ENCODE measurements around the gene CCDC198.

The CCDC198 gene, protein sequence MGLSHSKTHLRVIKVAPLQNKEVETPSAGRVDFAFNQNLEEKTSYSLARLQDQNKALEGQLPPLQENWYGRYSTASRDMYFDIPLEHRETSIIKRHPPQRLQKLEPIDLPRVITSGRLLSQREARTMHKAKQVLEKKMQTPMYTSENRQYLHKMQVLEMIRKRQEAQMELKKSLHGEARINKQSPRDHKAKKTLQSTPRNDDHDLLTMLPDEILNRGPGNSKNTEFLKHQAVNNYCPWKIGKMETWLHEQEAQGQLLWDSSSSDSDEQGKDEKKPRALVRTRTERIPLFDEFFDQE

DNA sequence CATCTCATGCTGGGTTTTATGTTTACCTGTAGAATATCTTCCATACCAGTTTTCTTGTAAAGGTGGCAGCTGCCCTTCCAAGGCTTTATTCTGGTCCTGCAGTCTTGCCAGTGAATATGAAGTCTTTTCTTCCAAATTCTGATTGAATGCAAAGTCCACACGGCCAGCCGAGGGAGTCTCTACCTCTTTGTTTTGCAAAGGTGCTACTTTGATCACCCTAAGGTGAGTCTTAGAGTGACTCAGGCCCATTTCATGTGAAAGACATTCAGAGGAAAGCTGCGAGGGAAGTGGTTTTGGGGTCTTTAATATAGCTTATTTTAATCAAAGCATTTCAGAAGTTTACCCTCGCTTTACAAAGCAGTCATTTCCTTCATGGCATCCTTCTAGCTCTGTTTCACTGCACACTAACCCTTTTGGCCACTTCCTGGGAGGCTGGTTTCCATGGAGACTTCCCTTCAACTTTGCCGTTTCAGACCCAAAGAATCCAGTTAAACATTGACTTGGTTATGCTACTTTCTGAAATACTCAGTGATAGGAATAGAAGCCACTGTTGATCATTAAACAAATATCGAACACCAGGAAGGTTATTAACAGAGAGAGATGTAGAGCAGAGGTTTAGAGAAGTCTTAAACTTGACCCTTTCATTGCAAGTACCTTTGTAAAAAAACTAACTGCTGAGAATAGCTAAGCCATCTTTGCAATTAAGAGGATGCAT lies at the start of gene CCDC198:
TSS of gene CCDC198 (minus strand) at position 391 of the 715 bp plus-strand sequence. CDS start at position 249, 142 bp downstream.
- no peak for DNase-seq

DNA sequence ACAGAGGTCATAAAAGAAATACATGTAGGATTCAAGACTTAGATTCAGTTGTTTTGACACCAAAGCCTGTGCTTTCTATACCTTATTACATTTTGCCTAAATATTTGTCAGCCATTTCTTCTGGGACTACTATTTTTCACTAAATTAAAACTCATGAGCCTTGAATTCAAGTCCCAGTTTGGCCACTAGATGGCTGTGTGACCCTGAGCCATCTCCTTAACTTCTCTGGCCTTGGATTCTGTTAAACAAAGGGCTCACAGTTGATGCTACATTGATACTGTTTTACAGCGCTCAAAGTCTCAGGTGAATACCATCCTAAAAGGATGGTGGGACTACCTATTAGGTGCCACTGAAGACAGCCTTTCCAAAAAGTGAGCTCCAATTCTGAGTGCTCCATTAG lies 39.6 kb upstream of the CCDC198 start:
- peak; percentile 32 for DNase-seq

DNA sequence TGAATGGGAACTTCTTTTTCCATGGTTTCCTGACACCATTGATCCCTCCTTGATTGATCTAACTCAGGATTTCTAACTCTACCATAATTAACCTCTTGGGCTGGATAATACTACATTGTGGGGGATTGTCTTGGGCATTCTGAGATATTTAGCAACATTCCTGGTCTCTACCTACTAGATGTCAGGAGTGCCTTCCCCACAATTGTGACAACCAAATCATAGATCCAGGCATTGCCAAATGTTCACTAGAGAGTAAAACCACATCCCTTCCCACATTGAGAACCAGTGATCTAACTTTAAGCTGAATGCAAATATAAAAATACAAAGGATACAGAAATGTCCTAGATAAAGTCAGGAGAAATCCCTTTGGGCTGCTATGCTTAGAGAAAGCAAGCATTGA lies 36.9 kb upstream of the CCDC198 start:
- DNase-seq: no peak

DNA sequence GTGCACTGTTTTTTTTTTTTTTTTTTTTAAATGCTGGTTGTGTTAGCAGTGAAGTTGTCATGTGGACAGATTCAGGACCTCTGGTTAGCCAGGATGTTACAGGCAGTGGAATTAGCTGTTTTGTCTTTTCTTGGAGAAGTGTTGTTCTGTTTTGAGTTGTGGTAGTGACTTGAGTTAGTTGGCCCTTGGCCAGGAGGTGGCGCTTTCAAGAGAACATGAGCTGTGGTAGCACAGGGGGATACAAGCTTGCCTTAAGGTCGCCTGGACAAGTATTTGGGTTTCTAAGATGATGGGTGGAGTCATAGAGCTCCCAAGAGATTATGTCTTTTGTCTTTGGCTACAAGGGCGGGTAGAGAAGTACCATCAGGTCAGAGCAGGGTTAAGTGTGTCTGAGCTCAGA lies 33.3 kb upstream of the CCDC198 start:
- DNase-seq: no peak

DNA sequence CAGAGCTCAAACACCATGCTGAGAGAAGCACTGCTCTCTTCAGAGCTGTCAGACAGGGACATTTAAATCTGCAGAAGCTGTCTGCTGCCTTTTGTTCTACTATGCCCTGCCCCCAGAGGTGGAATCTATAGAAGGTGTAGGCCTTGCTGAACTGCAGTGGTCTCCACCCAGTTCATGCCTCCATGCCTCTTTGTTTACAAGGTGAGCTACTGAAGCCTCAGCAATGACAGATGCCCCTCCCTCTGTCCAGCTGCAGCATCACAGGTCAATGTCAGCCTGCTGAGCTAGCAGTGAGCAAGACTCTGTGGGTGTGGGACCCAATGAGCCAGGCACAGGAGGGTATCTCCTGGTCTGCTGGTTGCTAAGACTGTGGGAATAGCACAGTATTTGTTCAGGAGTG lies 25.4 kb upstream of the CCDC198 start:
- DNase-seq: no peak

DNA sequence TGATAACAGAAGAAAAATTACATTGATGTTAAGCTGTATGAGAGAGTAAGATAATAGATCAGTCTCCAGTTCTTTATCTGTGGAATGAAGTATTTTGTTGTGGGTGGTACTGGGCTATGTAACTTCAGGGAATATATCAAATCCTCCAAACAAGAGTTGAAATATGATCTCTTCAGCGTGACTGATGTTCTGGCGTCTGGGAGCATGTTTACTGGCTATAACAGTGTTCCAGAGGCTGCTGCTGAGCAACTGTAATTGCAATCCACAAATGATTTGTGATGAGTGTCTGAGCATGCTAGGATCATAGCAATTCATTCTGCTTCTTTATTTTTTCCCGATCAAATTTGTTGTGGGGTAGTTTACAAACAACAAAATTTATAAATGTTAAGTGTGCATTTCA lies 18.6 kb upstream of the CCDC198 start:
- DNase-seq: peak; percentile 4

DNA sequence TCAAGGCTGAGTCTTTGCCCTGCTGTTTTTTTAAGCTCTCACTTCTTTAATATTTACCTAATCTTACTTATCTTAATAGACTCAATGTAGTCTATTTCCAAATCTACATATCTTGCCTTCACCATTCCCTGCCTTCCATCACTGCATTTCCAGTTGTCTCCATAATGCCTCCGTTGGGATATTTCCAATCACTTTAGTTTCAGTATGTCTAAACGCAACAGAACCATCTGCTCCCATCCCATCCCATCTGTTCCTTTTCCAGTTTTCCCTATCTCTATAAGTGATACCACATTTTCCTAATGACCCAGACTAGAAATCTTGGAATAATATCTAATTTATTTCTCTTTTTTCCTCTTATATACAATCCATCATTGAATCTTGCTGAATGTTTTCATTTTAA lies 15.1 kb upstream of the CCDC198 start:
- DNase-seq: no peak

DNA sequence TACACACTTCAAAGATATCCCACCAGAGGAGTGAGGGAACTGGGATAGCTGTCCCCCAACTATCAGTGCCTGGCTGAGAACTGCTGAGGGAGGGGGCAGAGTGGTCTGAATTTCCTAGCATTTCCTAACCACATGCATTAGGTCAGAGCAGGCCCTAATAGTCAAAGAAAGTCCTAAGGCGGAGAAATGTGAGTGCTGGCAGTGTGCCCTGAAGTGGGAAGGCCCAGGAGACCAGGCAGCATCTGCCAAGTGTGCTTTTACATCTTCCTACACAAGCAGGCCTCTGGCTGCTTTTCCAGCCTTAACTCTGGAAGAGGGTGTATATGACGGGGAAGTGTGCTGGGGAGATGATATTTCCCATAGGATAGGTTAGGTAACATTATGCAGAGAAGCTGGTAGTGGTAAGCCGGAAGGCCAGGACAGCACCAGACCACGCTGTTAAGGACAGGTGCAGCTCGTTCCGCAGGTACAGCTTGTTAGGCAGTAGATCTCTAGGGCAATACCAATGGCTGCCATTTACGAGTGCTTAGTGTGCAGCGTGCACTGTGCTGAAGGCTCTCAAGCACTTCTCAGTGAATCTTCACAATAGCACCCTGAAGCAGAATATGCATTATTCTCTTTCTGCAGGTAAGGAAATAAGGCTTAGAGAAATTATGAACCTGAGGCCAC lies 9.1 kb upstream of the CCDC198 start:
- DNase-seq: no peak

DNA sequence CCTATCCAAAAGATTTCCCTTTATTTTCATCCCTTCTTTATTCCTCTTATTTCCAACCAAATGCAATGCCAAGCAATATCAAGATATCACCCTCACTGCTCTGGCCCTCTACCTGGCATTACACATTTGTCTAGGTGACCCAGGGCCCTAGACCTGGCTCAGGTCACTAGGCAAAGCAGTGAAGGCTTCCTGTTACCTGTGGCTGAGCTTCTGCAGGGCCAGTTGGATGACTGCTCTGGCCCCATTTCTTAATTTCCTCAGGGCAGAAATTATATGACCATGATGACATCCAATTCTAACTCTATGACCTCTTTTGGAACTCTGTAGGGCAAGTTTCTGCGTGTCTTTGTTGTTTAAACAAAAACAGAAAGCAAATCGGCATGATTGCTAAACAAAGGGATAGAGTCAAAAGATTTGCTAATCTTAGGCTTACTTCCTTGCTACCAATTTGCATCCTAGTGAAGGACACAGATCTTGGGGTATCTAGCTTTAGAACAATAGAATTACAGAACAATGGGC lies 7.4 kb upstream of the CCDC198 start:
- no peak for DNase-seq

DNA sequence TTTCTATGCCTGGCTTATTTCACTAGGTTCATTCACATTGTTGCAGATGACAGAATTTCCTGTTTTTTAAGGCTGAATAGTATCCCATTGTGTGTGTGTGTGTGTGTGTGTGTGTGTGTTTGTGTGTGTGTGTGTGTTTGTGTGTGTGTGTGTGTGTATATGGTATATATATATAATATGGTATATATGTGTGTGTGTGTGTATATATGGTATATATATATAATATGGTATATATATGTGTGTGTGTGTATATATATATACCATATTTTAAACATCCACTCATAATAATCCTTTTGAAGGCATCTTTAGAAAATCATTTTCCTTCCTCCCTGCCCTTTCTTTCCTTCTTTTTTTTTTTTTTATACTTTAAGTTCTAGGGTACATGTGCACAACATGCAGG lies 5.0 kb upstream of the CCDC198 start:
- DNase-seq: no peak

DNA sequence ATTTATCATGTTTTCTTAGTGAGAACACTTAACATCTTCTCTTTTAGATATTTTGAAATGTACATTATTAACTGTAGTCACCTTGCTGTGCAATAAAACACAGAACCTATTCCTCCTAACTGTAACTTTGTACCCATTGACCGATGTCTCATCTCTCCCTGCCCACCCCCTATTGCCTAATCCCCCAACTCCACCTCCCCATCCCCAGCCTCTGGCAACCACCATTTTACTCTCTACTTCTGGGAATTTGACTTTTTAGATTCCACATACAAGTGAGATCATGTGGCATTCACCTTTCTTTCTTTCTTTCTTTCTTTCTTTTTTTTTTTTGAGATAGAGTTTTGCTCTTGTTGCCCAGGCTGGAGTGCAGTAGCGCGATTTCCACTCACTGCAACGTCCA lies 4.4 kb upstream of the CCDC198 start:
- no peak for DNase-seq

DNA sequence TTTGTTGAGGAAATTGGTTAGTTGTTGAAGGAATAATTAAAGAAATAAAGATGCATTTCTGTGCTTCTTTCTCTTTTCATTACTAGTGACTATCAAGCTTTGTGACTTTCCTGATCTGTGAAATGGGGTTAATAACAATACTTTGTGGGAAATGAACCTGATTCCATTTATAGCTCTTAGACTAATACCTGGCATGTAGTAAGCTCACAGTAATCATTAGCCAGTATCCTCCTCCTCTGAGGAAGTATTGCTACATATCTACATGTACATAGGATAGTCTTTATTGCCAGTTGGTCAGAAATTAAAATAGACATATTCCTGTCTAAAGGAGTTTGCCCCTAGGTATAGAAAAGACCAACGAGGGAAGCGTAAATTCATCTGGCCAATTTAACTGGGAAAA lies 1.8 kb upstream of the CCDC198 start:
- no peak for DNase-seq

DNA sequence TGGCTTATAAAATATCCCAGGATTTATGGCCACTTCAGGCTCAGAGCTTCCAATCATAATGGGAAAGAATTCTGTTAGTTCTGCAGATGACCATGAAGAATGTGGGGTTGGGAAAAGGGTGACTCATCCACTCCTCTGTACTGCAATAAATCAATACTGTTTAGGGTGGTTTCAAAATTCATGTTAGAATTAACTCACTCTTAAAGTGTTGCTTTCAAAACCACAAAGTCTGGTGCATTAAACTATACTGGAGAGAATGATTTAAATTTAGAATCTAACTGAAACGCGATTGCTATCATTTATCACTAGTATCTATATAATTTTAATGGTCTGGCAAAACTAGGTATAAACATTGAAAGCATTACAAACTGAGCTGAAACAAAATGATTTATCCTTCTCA lies 798 bp downstream of the CCDC198 start:
- no peak for DNase-seq

DNA sequence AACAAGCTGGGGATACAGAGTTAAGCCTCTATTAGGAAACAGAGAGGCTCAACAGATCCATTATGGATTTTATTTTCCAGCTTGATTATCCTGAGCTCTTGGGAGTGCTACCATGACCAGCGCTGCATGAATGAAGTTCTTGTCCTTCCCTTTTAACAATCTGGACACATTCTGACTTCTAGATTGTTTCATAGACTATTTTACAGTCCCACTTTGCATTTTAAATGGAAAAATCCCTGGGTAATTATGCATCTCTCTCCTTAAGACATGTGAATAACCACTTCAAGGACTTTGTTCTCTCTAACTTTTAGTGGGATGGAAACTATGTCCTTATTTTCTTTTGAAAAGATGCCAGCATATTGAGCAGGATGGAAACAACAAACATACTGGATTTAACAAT lies 2.0 kb downstream of the CCDC198 start:
- no peak for DNase-seq

DNA sequence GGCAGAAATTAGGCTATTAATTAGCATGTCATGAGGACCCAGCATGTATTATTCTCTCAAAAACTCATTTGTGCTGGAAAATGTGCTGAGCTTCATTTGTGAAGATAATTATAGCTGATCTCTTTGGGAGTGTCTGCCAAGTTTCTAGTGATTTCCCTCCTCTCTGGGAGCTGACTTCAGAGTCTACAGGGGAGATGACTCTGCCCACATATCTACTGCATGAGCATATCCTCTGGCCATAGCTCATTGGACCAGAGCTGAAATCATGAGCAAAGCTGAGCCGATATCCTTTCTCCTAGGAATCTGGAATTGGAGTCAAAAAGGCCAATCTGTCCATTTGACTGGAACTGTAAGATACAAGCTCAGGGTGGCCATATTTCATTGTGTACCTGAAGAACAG lies 5.9 kb downstream of the CCDC198 start:
- no peak for DNase-seq

DNA sequence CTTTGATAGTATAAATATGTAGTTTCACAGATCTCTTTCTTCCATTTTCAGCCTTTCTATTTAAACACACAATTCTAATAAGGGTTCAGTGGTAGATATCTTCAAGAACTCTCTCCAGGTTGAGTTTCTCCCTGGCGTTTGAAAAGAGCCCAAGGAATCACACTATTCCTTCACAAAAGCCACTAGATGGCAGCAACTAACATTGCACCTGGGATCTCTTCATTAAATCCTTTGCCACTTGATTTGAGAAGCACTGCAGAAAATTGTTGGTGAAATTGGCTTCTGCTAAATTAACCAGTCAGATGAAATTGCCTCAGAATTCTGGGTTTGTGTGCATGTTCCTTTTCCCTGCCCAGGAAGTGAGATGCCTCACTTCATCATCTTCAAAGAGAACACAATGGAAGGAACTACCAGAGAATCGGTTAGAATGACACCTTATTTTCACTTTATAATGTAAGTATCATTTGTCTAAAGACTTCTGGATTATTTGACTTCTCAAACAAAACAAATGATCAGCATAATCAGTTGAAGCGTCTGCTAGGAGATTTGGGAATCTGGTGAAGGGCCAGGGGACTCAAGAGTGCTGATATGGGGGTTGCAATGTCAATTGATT lies 6.8 kb downstream of the CCDC198 start:
- peak; percentile 64 for DNase-seq

DNA sequence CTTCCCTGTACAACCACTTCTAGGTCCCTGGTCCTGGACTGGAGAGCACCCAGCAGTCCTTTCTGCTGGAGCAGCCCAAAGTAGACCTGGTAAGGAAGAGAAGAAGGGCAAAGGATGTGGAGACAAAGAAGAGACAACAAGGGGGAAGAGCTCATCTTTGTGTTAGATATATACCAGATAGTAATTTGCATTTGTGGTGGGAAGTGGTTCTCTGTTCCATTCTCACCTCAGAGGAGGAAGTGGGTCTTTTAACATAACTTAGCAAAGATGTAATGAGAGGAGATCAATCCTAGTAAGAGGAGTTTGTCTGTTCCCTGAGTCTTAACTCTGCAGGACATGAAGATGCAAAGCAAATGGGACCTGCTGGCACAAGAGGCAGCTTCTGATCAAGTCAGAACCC lies 8.0 kb downstream of the CCDC198 start:
- DNase-seq: no peak

DNA sequence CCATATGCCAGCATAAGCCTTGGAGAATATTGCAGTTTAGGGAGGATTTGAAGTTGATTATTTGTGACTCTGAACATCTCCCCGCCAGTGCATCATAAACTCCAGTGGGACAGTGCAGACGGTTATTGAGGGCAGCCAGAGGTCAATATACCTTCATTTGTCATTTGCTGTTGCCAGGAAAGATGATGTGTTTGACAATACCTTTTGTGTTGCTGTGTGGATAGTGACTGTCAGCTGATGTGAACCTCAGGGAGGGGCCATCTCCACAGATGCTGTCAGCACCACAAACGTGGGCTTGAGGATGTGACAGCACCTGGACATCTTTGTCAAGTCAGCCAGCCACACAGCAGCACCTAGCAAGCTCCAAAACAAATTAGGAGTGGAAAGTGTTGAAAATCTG lies 11.5 kb downstream of the CCDC198 start:
- no peak for DNase-seq

DNA sequence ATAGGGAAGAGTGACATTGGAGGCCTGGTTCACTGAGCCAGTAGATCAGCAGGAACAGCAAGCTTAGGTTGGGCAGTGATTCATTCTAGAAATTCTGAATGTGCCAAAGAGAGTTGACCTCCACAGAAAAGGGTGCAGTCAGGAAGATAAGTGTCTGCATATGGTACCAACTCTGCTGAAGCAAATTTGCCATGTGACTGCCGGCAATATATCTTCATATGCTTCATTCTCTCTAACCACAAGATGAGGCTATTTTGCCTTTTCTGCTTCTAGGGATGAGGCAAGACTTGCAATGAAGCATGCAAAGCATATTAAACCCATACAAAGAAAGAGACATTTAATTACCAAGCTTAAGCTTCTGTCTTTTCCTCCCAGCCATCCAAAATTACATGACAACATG lies 13.6 kb downstream of the CCDC198 start:
- no peak for DNase-seq

DNA sequence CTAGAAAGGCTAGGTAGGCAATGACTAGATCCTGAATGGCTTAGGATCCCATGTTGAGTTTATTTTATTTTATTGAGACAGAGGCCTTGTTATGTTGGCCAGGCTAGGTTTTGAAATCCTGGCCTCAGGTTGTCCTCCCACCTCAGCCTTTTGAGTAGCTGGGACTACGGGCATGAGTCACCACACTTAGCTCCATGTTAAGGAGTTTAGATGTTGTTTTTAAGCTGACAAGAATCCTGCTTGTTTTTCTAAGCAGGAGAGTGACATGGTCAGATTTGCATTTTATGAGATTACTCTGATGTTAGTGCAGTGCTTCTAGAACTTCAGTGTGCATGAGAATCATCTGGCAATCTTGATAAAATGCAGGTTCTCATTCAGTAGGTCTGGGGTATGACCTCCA lies 14.5 kb downstream of the CCDC198 start:
- DNase-seq: no peak

DNA sequence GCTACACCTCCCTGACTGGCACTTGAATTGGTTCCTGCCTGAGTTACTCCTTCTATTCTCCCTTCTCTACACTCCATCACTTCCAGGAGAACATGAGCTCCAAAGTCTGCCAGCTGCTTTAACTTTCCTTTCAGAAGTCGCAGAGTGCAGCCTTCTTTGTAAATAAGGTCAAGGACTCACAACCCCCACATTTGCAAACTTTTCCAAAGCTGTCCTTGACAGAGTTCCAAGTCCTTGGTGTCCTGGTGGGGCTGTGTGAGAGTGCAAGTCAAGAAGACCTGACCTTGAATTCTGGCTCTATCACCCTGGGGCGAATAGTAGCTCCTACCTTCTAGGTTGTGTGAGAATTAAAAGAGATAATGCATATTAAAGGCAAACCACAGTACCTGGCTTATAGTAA lies 15.6 kb downstream of the CCDC198 start:
- no peak for DNase-seq

DNA sequence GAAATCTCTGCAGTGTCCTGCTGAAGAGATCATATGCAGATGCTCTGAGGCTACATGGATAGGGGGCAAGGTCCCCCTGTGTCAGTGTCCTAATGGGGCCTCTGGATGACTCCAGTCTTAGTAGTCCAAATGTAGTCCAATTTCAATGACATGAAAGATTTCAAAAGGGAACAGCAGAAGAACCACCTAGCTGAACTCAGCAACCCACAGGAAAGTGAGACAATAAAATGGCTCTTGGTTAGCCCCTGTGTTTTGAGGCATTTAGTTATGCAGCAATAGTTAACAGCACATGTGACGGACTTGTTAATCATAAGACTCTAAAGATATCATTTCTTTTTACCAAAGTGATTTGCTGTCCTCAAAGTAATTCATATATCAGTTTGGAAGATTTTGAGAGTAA lies 22.7 kb downstream of the CCDC198 start:
- DNase-seq: no peak

DNA sequence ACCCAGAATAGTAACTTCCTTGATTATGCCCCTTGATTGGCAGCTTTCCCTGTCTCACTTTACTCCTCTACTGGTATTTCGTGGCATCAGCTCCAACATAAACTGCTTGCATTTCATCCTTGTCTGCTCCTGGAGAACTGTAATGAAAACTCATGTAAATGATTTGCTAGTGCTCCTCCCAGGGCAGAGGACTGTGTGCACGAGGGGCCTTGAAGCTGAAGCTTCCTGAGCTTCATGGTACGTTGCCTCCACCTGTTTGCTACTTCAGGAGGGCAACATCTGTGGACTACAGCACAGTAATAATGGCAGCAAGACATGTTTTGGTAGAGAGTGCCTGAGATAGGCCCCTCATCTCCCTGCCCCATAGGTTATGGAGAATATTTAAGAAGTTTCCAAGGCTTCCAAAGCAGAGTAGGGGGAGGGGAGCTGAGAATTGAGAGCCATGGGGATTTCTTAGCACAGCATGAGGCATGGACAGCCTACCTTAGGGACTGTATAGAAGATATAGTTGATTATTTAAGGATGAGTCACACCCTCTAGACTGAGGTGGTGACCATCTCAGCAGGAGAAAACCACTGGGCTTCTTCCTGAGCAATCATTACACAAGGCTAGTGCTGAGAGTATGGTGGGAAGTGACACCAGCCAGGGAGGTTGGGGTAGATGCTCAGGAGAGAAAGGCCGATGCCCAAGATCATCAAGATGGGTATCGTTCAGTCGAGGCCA lies 29.5 kb downstream of the CCDC198 start:
- no peak for DNase-seq
